ENCODE measurements around the gene NGFR.

The NGFR gene

GRCh38 chr17:49494986-49495841 is at the start of gene NGFR:
Gene NGFR, plus strand, starts transcription at chr17:49495293. Its CDS starts 125 bp downstream, at chr17:49495418.
- no peak for DNase-seq (ENCODE audit: low read depth)

GRCh38 chr17:49445591-49445990 is 49.5 kb upstream of the NGFR start:
- no peak for DNase-seq (ENCODE audit: low read depth)

- no peak for DNase-seq (ENCODE audit: low read depth)
These were observed 47.3 kb upstream of the NGFR start for GRCh38 chr17:49447628-49448302.

GRCh38 chr17:49450181-49450580 is 44.9 kb upstream of the NGFR start:
- DNase-seq (ENCODE audit: low read depth) = no peak

- DNase-seq (ENCODE audit: low read depth) = no peak
These were observed 44.4 kb upstream of the NGFR start for GRCh38 chr17:49450735-49451134.

- no peak for DNase-seq (ENCODE audit: low read depth)
These were observed 42.9 kb upstream of the NGFR start for GRCh38 chr17:49452201-49452600.

- DNase-seq (ENCODE audit: low read depth) = no peak
These were observed 42.4 kb upstream of the NGFR start for GRCh38 chr17:49452661-49453060.

- no peak for DNase-seq (ENCODE audit: low read depth)
These were observed 41.0 kb upstream of the NGFR start for GRCh38 chr17:49454050-49454449.

- DNase-seq (ENCODE audit: low read depth) = no peak
These were observed 39.7 kb upstream of the NGFR start for GRCh38 chr17:49455272-49455861.

- DNase-seq (ENCODE audit: low read depth) = no peak
These were observed 38.7 kb upstream of the NGFR start for GRCh38 chr17:49456183-49456965.

GRCh38 chr17:49457564-49458535 is 37.2 kb upstream of the NGFR start:
- no peak for DNase-seq (ENCODE audit: low read depth)

- DNase-seq (ENCODE audit: low read depth) = no peak
These were observed 35.6 kb upstream of the NGFR start for GRCh38 chr17:49459401-49459984.

- no peak for DNase-seq (ENCODE audit: low read depth)
These were observed 34.7 kb upstream of the NGFR start for GRCh38 chr17:49460401-49460800.

- DNase-seq (ENCODE audit: low read depth) = no peak
These were observed 33.5 kb upstream of the NGFR start for GRCh38 chr17:49461580-49461979.

- DNase-seq (ENCODE audit: low read depth) = no peak
These were observed 31.0 kb upstream of the NGFR start for GRCh38 chr17:49464049-49464448.

- DNase-seq (ENCODE audit: low read depth) = no peak
These were observed 29.7 kb upstream of the NGFR start for GRCh38 chr17:49465331-49465903.

- no peak for DNase-seq (ENCODE audit: low read depth)
These were observed 28.7 kb upstream of the NGFR start for GRCh38 chr17:49466436-49466835.

GRCh38 chr17:49467175-49467574 is 27.9 kb upstream of the NGFR start:
- DNase-seq (ENCODE audit: low read depth) = no peak

GRCh38 chr17:49468811-49469385 is 26.2 kb upstream of the NGFR start:
- no peak for DNase-seq (ENCODE audit: low read depth)

Data from HS-27A (cell line).